HG02885 (cell line): ENCODE results near the gene PBX3.
A peak's percentile ranks its signal among the peaks of the same experiment; 100 is the strongest.
"Not testable (repeated sequence)": the region's sequence is repeated elsewhere in the genome, so short reads cannot be mapped to it uniquely, and the experiment has no call there.

Source experiments
- ATAC-seq: cut with Tn5 transposase; IDR thresholded peaks from one replicate; pipeline ENCODE4 v1.9.1; 2021; ENCODE audit warnings: mild to moderate bottlenecking; ENCODE audit not compliant: unreplicated experiment, poor library complexity

The PBX3 gene

DNA sequence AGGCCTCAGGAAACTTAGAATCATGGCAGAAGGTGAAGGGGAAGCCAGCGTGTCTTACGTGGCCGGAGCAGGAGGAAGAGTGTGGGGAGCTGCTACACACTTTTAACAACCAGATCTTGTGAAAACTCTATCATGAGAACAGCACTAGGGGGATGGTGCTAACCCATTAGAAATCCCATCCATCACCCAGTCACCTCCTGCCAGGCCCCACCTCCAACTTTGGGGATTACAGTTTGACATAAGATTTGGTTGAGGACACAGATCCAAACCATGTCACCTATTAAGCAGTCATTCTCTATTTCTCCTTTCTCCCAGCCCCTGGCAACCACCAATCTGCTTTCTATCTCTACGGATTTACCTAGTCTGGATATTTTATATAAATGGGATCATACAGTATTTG, 26.9 kb downstream of the PBX3 start:
- ATAC-seq, result no peak

DNA sequence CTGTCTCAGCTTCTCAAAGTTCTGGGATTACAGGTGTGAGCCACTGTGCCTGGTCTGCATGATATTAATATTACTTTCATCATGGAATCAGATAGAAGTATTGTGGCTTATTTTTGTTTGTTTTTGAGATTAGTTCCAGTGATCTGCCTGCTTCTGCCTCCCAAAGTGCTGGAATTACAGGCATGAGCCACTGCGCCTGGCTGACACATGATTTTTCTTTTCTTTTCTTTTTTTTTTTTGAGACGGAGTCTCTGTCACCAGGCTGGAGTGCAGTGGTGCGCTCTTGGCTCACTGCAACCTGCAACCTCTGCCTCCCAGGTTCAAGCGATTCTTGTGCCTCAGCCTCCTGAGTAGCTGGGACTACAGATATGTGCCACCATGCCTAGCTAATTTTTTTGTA, 29.6 kb downstream of the PBX3 start:
- not testable (repeated sequence) for ATAC-seq

DNA sequence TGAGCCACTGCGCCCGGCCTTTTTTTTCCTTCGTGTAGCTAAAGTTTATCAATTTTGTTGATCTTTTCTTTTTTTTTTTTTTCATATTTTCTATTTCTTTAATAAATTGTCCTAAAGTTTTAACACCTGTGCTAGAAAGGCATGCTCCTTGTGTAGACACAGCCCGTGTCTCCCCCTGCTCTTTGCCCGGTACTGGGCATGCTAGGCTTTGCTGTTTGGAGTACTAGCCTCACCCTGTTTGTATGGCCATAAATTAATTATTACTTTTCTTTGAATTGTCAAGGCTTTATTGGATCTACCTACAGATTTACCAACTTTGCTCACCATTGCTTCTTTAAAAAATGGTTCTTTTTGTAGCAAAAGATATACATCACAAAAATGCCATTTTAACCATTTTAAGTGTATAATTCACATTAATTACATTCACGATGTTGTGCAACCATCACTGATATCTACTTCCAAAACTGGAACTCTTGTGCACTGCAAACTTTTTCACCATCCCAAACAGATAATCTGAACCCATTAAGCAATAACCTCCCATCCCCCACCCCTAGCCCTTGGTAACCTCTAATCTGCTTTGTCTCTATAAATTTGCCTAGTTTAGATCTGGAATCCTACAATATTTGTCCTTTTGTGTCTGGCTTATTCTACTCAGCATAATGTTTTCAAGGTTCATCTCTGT, 31.5 kb downstream of the PBX3 start:
- ATAC-seq, result not testable (repeated sequence)

DNA sequence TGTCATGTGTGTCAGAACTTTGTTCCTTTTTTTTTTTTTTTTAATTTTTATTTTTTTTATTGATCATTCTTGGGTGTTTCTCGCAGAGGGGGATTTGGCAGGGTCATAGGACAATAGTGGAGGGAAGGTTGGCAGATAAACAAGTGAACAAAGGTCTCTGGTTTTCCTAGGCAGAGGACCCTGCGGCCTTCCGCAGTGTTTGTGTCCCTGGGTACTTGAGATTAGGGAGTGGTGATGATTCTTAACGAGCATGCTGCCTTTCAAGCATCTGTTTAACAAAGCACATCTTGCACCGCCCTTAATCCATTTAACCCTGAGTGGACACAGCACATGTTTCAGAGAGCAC, 32.0 kb downstream of the PBX3 start:
- not testable (repeated sequence) for ATAC-seq

DNA sequence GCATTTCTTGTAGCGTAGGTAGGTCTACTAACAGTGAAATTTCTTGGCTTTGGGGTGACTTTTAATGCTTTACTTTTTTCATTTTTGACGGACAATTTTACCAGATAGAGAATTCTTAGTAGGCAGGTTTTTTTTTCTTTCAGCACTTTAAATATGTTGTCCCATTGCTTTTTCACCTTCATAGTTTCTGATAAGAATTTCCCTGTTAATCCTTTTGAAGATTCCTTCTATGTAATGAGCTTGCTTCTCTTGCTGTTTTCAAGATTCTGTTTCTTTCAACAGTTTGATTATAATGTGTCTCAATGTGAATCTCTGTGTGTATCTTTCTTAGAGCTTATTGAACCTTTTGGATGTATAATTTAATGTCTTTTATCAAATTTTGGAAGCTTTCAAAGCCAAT, 35.5 kb downstream of the PBX3 start:
- ATAC-seq, result no peak

DNA sequence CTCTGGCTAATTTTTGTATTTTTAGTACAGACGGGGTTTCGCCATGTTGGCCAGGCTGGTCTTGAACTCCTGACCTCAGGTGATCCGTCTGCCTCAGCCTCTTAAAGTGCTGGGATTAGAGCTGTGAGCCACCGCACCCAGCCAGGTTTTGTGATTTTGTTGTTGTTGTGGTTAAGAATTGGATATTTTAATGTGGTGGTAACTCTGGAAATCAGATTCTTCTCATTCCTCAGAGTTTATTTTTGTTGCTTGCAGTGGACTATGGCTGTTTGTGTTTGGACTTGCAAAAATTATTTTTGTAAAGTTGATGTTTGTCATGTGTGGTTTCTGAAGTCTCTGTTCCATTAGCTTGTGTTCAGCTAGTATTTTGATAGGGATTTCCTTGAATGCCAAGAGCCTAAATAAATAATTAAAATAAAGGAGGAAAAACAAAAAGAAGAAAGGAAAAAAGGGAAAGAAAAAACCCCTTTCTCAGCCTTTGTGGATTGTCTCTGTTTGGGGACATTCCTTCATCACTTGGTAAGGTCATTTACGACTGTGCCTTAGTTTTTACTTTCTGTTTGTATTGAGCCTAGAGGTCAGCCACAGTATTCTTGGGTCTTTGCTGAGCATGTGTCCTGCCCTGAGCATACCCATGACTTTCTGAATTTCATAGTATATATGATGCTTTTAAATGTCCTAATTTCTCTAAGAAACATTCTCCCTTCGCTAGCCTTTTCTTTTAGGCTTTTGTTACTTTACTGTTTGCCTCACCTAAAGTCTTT, 37.3 kb downstream of the PBX3 start:
- ATAC-seq, result no peak

DNA sequence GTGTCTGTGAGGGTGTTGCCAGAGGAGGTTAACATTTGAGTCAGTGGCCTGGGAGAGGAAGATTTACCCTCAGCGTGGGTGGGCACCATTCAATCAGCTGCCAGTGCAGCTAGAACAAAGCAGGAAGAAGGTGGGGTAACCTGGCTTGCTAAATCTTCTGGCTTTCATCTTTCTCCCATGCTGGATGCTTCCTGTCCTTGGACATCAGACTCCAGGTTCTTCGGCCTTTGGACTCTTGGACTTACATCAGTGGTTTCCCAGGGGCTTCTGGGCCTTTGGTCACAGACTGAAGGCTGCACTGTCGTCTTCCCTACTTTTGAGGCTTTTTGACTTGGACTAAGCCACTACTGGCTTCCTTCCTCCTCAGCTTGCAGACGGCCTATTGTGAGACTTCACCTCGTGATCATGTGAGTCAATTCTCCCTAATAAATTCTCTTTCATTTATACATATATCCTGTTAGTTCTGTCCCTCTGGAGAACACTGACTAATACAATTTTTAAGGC, 38.1 kb downstream of the PBX3 start:
- no peak for ATAC-seq

DNA sequence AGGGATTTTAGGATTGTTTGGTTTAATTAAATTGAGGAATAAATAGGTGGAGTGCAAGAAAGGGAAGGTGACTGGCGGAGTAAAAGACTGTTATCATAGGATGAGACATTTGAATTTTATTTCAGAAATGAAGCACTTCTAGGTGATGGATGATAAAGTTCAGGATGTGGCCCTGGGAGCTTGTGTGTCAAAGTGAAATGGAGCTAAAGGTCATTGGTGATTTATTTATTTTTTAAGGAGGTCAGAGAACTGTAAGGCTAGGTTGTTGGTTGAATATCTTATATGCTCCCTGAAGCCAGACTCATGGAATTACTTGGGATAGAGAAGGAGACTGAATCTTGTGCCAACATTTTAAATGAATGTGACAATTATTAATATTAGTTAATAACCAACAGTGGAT, 40.5 kb downstream of the PBX3 start:
- no peak for ATAC-seq

DNA sequence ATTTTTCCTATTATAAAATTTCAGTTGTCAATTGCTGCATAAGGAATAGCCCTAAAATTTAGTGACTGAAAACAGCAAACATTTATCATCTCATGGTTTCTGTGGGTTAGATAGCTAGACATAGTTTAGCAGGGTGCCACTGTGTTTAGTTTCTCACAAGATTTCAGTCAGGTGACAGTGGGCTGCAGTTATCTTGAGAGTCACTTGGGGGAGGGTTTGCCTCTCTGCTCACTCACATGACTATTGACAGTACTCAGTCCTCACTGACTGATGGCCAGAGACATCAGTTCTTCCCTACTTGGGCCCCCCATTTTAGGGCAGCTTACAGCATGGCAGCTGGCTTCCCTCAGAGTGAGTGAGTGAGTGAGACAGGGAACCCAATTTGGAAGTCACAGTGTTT, 42.0 kb downstream of the PBX3 start:
- ATAC-seq, result no peak

DNA sequence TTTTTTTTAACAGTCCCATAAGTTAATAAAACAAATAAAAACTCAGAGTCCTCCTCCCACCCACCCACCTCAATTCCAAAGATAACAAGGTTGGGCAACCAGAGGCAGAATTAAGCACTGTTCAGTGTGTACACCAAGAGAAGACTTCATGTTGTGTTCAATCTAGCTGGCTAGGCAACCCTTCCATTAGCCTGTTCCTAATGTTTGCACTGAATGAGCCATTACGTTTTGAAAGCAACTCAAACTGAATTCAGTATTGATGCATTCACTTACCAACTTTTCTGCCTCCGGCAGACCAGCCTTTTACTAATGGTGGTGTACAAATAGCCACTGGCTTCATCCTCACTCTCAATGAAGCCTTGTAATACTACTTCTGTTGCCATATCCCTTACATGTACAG, 47.5 kb downstream of the PBX3 start:
- ATAC-seq, result no peak

DNA sequence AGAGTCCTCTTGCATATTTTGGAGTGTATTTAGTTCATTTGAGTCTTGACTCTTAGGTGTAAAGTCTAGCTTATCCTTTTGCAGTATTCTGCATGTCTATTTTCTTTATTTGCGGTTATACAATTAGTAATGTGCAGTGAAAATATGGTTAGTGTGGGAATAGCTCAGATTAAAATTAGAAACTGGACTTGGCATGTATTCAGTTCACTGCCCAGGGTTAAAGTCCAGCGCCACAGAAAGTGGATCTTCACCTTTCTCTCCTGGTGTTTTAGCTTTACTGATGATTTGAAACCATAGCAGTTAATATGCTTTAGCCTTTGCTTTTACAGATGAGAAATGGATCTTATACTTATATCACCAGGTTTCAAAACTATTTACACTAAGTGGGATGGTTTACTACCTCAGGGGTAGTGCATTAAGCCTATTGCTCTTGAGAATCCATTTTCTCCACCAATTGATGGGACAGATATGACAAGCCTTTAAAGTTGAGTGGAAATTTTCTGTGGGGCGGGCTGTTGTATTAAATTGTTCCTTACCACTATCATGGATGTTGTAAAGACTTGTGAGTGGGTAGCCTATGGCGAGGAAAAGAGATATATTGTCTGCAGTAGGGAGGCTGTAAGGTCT, 48.9 kb downstream of the PBX3 start:
- no peak for ATAC-seq

DNA sequence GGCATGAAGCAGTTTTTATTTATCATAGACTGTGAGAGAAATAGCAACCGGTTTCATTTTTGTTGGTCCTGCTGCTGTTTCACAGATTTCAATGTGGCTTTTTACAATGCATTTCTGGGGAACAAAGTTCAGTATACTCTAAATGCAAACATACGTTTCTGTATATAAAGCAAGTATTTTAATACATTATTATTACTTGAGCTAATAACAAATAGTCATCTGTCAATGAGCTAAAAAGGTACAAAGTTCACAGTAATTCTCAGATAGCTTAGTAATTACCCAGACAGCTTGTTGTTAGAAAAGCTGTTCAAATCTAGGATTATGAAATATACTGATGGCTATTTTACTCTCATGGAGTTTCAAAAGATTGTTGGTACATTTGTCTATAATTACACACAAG, 50.8 kb downstream of the PBX3 start:
- no peak for ATAC-seq

DNA sequence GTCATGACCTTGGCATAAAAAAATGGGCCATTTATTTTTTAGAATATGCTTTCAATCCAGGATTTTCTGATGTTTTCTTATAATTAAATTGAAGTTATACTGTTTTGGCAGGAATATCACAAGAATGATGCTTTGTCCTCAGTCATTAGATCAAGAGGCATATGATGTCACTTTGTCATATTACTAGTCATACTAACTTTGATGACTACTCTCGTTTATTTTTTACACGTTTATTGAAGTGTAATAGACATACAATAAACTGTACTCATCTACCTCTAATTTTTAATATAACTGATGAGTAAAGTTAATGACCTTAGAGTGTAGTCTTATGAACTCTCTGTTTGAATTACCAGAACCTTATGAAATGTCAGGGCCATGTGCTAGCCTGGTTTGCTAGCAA, 56.4 kb downstream of the PBX3 start:
- ATAC-seq, result no peak

DNA sequence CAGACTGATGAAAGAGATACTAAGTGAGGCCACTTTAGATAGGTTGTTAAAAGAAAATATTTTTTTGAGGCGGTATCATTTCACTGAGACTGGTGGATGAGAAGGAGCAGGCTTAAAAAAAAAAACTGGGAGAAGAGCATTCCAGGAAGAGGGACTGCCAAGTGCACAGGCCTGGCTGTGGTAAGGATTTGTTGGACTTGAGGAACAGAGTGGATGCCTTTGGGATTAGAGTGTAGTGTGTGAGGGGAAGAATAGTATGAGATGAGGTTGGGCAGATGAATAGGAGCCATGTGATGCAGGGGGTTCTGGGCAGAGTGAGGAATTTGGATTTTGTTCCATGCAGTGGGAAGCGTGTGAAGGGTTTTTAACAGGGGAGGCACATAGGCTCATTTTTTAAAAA, 57.9 kb downstream of the PBX3 start:
- ATAC-seq, result no peak

DNA sequence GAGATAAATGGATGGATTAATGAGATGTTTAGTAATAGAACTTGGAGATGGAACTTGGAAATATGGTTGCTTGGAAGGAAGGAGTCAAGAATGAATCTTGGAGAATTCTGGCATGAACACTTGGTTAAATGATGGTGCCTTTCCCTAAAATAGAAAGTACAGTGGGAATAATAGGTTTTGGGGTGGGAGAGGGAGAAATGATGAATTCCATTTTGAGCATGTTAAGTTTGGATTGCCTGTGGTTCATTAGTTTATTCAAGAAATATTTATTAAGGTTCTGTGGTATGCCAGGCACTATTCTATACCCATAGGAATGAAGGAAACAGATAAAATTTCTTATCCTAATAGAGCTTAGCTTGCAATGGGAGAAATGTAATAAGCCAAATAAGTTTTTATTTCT, 58.4 kb downstream of the PBX3 start:
- no peak for ATAC-seq

DNA sequence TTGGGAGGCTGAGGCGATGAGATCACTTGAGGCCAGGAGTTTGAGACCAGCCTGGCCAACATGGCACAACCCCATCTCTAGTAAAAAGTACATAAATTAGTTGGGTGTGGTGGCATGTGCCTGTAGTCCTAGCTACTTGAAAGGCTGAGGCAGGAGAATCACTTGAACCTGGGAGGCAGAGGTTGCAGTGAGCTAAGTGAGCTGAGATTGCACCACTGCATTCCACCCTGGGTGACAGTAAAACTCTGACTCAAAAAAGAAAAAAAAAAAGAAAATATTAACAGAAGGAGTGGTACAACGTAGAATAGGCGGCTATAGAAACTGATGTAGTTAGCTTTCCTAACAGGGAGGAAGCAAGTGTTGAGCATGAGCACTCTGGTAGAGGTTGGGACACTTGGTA, 59.9 kb downstream of the PBX3 start:
- ATAC-seq, result no peak

DNA sequence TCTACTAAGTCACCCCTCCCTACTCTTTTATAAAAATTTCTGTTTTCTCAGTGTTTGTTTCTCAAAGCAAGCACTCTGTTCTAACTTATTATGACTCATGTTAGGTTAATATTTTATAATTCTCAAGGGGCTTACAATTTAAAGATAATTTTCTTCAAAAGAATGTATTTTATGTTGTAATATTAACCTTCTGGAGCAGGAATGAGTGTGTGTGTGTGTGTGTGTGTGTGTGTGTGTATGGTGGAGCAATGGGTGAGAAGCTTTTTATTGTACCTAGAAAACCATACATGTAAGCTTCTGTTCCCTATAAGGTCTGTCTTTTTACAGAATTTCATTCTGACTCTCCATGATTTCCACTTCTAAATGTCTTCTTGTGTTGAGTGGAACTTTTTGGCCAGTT, 63.0 kb downstream of the PBX3 start:
- no peak for ATAC-seq

DNA sequence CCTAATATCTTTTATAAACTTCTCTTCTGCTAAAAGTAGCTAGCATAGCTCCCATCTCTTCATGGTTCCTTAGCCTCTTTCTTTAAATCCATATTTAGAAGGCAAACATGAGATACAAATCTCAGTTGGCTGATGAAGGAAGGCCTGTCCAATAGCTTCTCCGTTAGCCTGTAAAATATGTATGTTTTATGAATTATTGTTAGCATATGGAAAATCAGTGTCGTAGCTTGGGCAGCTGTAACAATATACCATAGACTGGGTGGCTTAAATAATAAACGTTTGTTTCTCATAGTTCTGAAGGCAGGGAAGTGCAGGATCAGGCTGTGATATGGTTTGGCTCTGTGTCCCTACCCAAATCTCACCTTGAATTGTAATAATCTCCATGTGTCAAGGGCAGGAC, 63.8 kb downstream of the PBX3 start:
- ATAC-seq, result no peak

DNA sequence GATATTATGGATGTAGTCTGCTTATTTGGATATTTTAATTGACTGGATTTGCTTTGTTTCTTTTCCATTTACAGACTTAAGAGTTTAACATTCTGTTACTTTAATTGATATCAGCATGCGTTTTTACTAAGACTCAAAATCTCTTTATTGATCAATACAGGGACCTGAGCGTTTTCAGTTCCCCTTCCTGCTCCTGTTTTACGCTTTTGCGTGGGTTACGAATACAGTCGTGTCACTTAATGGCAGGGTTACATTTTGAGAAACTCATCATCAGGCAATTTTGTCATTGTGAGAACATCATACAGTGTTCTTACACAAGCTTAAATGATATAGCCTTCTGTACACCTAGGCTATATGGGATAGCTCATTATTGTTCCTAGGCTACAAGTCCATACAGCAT, 65.2 kb downstream of the PBX3 start:
- peak; percentile 56 for ATAC-seq

DNA sequence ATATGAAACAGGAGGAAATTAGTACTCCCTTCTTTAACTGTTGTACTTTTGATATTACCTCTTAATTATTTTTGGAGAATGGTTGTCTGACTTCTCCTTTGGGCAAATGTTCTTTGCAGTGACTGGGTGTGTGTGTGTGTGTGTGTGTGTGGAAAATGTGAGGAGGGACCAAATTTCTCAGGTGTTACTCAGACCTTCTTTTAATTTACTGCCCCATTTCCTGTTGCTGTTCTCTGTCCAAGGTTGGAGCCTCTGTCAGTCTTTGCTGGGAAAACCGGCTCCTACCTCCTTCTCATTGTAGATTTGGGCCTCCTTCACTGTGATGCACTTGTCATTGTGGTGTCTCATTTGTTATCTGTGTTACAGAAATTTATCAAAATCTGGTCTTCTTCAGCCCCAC, 68.4 kb downstream of the PBX3 start:
- ATAC-seq, result no peak

DNA sequence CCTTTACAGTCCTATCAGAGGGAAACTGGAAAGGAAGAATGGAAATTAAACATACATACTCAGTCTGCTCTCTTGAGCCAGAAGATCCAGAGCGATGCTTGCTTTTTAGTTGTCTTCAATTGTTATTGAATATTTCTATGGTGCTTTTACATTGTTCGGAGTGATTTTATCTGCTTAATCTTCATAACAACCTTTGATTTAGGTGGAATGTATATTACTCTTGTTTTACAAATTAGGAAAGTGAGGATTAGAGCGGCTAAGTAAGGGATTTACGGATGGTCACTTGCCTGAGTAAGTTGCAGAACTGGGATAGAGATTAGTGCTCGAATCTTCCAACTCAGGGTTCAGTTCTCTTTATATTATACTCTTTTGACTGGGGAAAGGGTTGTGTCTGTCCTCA, 69.1 kb downstream of the PBX3 start:
- no peak for ATAC-seq
